22Rv1 (cell line): Measurements from ENCODE around the gene RDH16.
"Not testable (repeated sequence)": the region's sequence is repeated elsewhere in the genome, so short reads cannot be mapped to it uniquely, and the experiment has no call there.

ENCODE experiments used
- ZFX ChIP-seq: fragments of 450-650 bp; IDR thresholded peaks from 2 replicates; pipeline ENCODE4 v1.6.1; 2017; ENCODE audit warnings: antibody characterized with exemption, borderline replicate concordance
- TF ChIP-seq, protein P1 (sequence below): fragments of 450-650 bp; IDR thresholded peaks from 2 replicates; pipeline ENCODE4 v1.5.1; 2017; ENCODE audit warnings: mild to moderate bottlenecking

DNA sequence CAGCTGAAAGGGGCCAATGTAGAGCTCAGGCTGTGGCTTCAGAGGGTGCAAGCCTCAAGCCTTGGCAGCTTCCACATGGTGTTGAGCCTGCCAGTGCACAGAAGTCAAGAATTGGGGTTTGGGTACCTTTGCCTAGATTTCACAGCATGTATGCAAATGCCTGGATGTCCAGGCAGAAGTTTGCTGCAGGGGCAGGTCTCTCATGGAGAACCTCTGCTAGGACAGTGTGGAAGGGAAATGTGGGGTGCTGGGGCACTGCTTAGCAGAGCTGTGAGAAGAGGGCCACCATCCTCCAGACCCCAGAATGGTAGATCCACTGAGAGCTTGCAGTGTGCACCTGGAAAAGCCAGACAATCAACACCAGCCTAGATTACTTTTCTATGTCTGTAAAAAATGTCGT is 14.0 kb downstream of the RDH16 start:
- TF ChIP-seq, protein P1, sequence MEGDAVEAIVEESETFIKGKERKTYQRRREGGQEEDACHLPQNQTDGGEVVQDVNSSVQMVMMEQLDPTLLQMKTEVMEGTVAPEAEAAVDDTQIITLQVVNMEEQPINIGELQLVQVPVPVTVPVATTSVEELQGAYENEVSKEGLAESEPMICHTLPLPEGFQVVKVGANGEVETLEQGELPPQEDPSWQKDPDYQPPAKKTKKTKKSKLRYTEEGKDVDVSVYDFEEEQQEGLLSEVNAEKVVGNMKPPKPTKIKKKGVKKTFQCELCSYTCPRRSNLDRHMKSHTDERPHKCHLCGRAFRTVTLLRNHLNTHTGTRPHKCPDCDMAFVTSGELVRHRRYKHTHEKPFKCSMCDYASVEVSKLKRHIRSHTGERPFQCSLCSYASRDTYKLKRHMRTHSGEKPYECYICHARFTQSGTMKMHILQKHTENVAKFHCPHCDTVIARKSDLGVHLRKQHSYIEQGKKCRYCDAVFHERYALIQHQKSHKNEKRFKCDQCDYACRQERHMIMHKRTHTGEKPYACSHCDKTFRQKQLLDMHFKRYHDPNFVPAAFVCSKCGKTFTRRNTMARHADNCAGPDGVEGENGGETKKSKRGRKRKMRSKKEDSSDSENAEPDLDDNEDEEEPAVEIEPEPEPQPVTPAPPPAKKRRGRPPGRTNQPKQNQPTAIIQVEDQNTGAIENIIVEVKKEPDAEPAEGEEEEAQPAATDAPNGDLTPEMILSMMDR = not testable (repeated sequence)
- TF ChIP-seq ZFX = not testable (repeated sequence)
